ENCODE data around the gene LMBRD1.

Gene LMBRD1

DNA sequence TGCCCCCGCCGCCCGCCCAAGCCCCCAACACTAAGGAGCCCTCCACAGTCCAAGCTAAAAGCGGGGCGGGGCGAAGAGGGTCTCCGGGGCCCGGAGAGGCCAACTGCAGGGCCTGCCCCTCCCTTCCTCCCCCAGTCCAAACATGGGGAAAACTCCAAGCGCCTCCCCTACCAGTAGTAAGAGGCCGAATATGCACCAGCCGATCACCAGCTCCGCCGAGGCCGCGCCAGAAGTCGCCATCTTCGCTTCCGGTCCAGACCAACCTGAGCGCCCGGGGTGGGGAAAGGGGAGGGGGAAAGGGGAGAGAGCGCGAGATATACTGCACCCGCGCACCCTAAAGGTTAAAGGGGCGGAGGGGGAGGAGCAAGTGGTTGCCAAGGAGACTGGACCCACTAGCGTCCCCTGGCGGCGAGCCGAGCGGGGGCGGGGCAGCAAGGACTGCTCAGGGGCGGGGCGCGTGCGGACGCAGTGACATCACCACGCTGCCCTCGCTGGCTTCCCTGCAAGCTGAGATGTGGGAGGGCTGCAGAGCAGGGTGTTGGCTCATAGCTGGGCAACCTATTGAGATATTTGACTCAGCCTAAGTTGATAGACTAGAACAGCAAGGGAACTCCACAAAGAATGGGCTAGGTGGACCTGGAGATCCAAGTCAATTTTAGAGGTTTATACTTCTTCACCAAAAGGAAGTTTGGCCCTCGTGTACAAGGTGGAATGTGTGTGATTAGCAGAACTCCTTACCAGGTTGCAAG lies at the start of gene LMBRD1 (continued):
- TF ChIP-seq ZNF629 (tag by site-specific recombination; IDR thresholded peaks at IDR 0.05) (peak; percentile 56; the same call in 1 of the 2 replicates), ZNF843 (tag by site-specific recombination; IDR thresholded peaks at IDR 0.05) (peak; percentile 35; the same call in 1 of the 2 replicates), ZNF747 (tag by site-specific recombination; IDR thresholded peaks at IDR 0.05) (no peak), MEIS1 (CRISPR knock-in tag; IDR thresholded peaks at IDR 0.05; ENCODE audit: borderline replicate concordance) (no peak), ZSCAN23 (tag by site-specific recombination; IDR thresholded peaks at IDR 0.05) (no peak), ZNF335 (tag by site-specific recombination; conservative IDR thresholded peaks at IDR 0.05) (peak; percentile 39; the same call in 1 of the 2 replicates), ZNF112 (tag by site-specific recombination; IDR thresholded peaks at IDR 0.05) (no peak), PRDM1 (tag by site-specific recombination; IDR thresholded peaks at IDR 0.05) (no peak), ZNF302 (tag by site-specific recombination; IDR thresholded peaks at IDR 0.05; ENCODE audit: low read depth) (no peak), ZNF558 (tag by site-specific recombination; IDR thresholded peaks at IDR 0.05) (peak; percentile 21; the same call in 1 of the 2 replicates), EGR2 (tag by site-specific recombination; IDR thresholded peaks at IDR 0.05; ENCODE audit: low read depth) (peak; percentile 65), SP2 (tag by site-specific recombination; IDR thresholded peaks at IDR 0.05) (peak; percentile 86), ZNF600 (tag by site-specific recombination; IDR thresholded peaks at IDR 0.05) (peak; percentile 78), ZEB2 (tag by site-specific recombination; IDR thresholded peaks at IDR 0.05) (peak; percentile 24; the same call in 1 of the 2 replicates), OSR2 (tag by site-specific recombination; IDR thresholded peaks at IDR 0.05) (no peak), ZNF19 (tag by site-specific recombination; IDR thresholded peaks at IDR 0.05; ENCODE audit: low read depth) (no peak), ZNF549 (tag by site-specific recombination; IDR thresholded peaks at IDR 0.05) (no peak), KLF9 (tag by site-specific recombination; IDR thresholded peaks at IDR 0.05; ENCODE audit: low read depth) (peak; percentile 96), ZNF660 (tag by site-specific recombination; IDR thresholded peaks at IDR 0.05) (peak; percentile 74), ZNF610 (tag by site-specific recombination; IDR thresholded peaks at IDR 0.05; ENCODE audit: borderline replicate concordance) (no peak), SETDB1 (IDR thresholded peaks at IDR 0.05; ENCODE audit: insufficient read length, low read length) (peak; percentile 3), ZBTB21 (tag by site-specific recombination; IDR thresholded peaks at IDR 0.05) (0 out of 2 replicates have a peak, but pooled peaks have one; percentile 8), ZFP3 (tag by site-specific recombination; IDR thresholded peaks at IDR 0.05; ENCODE audit: low read depth) (no peak), ZNF791 (tag by site-specific recombination; IDR thresholded peaks at IDR 0.05) (no peak), ZFP37 (tag by site-specific recombination; IDR thresholded peaks at IDR 0.05) (no peak), ZNF785 (tag by site-specific recombination; IDR thresholded peaks at IDR 0.05) (0 out of 2 replicates have a peak, but pooled peaks have one; percentile 45)
- TF ChIP-seq, protein P1, sequence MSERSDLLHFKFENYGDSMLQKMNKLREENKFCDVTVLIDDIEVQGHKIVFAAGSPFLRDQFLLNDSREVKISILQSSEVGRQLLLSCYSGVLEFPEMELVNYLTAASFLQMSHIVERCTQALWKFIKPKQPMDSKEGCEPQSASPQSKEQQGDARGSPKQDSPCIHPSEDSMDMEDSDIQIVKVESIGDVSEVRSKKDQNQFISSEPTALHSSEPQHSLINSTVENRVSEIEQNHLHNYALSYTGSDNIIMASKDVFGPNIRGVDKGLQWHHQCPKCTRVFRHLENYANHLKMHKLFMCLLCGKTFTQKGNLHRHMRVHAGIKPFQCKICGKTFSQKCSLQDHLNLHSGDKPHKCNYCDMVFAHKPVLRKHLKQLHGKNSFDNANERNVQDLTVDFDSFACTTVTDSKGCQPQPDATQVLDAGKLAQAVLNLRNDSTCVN (tag by site-specific recombination; optimal IDR thresholded peaks at IDR 0.05) = peak; percentile 63
- TF ChIP-seq, protein P2, sequence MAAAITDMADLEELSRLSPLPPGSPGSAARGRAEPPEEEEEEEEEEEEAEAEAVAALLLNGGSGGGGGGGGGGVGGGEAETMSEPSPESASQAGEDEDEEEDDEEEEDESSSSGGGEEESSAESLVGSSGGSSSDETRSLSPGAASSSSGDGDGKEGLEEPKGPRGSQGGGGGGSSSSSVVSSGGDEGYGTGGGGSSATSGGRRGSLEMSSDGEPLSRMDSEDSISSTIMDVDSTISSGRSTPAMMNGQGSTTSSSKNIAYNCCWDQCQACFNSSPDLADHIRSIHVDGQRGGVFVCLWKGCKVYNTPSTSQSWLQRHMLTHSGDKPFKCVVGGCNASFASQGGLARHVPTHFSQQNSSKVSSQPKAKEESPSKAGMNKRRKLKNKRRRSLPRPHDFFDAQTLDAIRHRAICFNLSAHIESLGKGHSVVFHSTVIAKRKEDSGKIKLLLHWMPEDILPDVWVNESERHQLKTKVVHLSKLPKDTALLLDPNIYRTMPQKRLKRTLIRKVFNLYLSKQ (tag by site-specific recombination; IDR thresholded peaks at IDR 0.05; ENCODE audit: borderline replicate concordance) = no peak
- TF ChIP-seq, protein P3, sequence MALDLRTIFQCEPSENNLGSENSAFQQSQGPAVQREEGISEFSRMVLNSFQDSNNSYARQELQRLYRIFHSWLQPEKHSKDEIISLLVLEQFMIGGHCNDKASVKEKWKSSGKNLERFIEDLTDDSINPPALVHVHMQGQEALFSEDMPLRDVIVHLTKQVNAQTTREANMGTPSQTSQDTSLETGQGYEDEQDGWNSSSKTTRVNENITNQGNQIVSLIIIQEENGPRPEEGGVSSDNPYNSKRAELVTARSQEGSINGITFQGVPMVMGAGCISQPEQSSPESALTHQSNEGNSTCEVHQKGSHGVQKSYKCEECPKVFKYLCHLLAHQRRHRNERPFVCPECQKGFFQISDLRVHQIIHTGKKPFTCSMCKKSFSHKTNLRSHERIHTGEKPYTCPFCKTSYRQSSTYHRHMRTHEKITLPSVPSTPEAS (tag by site-specific recombination; IDR thresholded peaks at IDR 0.05) = no peak
- TF ChIP-seq, protein P4, sequence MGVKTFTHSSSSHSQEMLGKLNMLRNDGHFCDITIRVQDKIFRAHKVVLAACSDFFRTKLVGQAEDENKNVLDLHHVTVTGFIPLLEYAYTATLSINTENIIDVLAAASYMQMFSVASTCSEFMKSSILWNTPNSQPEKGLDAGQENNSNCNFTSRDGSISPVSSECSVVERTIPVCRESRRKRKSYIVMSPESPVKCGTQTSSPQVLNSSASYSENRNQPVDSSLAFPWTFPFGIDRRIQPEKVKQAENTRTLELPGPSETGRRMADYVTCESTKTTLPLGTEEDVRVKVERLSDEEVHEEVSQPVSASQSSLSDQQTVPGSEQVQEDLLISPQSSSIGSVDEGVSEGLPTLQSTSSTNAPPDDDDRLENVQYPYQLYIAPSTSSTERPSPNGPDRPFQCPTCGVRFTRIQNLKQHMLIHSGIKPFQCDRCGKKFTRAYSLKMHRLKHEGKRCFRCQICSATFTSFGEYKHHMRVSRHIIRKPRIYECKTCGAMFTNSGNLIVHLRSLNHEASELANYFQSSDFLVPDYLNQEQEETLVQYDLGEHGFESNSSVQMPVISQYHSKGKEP (tag by site-specific recombination; IDR thresholded peaks at IDR 0.05) = no peak
- TF ChIP-seq, protein P5, sequence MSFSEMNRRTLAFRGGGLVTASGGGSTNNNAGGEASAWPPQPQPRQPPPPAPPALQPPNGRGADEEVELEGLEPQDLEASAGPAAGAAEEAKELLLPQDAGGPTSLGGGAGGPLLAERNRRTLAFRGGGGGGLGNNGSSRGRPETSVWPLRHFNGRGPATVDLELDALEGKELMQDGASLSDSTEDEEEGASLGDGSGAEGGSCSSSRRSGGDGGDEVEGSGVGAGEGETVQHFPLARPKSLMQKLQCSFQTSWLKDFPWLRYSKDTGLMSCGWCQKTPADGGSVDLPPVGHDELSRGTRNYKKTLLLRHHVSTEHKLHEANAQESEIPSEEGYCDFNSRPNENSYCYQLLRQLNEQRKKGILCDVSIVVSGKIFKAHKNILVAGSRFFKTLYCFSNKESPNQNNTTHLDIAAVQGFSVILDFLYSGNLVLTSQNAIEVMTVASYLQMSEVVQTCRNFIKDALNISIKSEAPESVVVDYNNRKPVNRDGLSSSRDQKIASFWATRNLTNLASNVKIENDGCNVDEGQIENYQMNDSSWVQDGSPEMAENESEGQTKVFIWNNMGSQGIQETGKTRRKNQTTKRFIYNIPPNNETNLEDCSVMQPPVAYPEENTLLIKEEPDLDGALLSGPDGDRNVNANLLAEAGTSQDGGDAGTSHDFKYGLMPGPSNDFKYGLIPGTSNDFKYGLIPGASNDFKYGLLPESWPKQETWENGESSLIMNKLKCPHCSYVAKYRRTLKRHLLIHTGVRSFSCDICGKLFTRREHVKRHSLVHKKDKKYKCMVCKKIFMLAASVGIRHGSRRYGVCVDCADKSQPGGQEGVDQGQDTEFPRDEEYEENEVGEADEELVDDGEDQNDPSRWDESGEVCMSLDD (tag by site-specific recombination; IDR thresholded peaks at IDR 0.05) = peak; percentile 70
